Gastroesophageal sphincter (tissue), 3 donors: Measurements from ENCODE around the gene NPY4R.
"Not testable (repeated sequence)": the region's sequence is repeated elsewhere in the genome, so short reads cannot be mapped to it uniquely, and the experiment has no call there.

Source experiments
- CTCF ChIP-seq, 4 experiments: fragments of 200-600 bp in 2 of 4; fragments of 450-650 bp in 2 of 4; sonication (generic) in 1 of 4; IDR thresholded peaks; one replicate each; pipeline ENCODE4 v1.5.1; 2017 to 2019; ENCODE audit warnings: antibody characterized with exemption in 4 of 4, mild to moderate bottlenecking in 2 of 4, moderate library complexity in 2 of 4
- POLR2AphosphoS5 ChIP-seq: sonication (generic); formaldehyde crosslinking; IDR thresholded peaks from one replicate; pipeline ENCODE4 v1.6.1; 2017; ENCODE audit warnings: antibody characterized with exemption

DNA sequence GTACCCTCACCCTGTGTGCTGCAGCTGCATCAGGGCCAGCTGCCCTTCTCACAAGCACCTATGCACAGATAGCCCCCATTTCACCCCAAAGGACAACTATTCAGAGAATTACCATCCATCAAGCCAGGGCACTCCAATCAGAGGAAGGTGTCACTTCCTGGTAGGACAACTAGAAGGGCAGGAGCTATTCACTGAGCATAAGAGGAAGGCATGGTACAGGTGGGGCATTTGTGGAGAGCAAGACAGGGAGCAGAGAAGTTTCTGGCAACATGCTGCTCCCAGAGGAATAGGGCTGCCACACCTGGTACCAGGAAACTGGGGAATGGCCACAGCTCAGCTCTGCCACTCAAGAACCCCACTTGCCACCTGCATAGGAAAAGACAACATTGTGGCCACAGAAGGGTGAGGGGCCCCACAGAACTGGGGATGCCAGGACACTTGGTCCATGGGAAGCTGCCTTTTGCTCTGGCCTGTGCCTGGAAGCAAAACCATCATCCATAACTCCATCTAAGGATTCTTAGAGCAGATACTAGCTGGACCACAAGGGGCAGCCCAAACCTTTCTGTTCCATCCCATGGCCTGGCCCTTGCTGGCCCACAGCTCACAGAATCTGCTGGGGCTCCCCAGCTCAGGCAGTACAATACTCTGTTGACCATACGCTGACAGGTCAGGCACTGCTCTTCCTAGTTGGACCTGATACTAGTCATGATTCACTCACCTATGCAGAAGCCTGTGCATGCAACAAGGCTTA lies 25.8 kb upstream of the NPY4R start:
- TF ChIP-seq CTCF (IDR thresholded peaks at IDR 0.05); POLR2AphosphoS5: not testable (repeated sequence)
